Liver (tissue), 9 donors: ENCODE measurements around the gene GPR180. TPM values are rescaled to one million over a fixed set of nuclear protein-coding genes. Genes with fewer than 3 reads are reported as not detected.

Source experiments
- DNase-seq: peaks from one replicate; pipeline ENCODE4 v3.0.0-alpha.2; 2017; ENCODE audit warnings: low spot score
- H3K27ac ChIP-seq, 2 donors: one replicate each; pipeline ENCODE4 v1.7.0; 2013; ENCODE audit warnings: inconsistent platforms in 2 of 2, low read length in 2 of 2, control low read depth in 1 of 2, low read depth in 1 of 2, mild to moderate bottlenecking in 1 of 2
- H3K27me3 ChIP-seq, 4 donors: one replicate each; pipeline versions ENCODE4 v1.6.1 to v1.7.0; 2013; ENCODE audit warnings: low read length in 3 of 4, inconsistent platforms in 1 of 4, mild to moderate bottlenecking in 1 of 4, moderate library complexity in 1 of 4; ENCODE audit not compliant: control insufficient read depth in 4 of 4, insufficient read depth in 4 of 4
- H3K36me3 ChIP-seq, 4 donors: one replicate each; pipeline versions ENCODE4 v1.6.1 to v1.7.0; 2013; ENCODE audit warnings: low read length in 3 of 4, mild to moderate bottlenecking in 3 of 4, low read depth in 1 of 4, moderate library complexity in 1 of 4; ENCODE audit not compliant: control insufficient read depth in 4 of 4, insufficient read depth in 3 of 4
- H3K4me1 ChIP-seq, 4 donors: one replicate each; pipeline versions ENCODE4 v1.6.1 to v1.7.0; 2013; ENCODE audit warnings: low read length in 3 of 4, mild to moderate bottlenecking in 3 of 4, moderate library complexity in 1 of 4; ENCODE audit not compliant: control insufficient read depth in 4 of 4, insufficient read depth in 4 of 4
- H3K4me3 ChIP-seq, 3 donors: one replicate each; pipeline versions ENCODE4 v1.6.1 to v1.7.0; 2013; ENCODE audit warnings: low read length in 3 of 3, control low read depth in 1 of 3, low read depth in 1 of 3, mild to moderate bottlenecking in 1 of 3
- H3K9ac ChIP-seq, 2 donors: one replicate each; pipeline ENCODE4 v1.7.0; 2013; ENCODE audit warnings: low read length in 2 of 2, mild to moderate bottlenecking in 2 of 2, moderate library complexity in 2 of 2, control low read depth in 1 of 2, low read depth in 1 of 2
- H3K9me3 ChIP-seq, 4 donors: one replicate each; pipeline versions ENCODE4 v1.6.1 to v1.7.0; 2013; ENCODE audit warnings: low read length in 3 of 4; ENCODE audit not compliant: control insufficient read depth in 4 of 4
- ATF3 ChIP-seq: IDR thresholded peaks from 2 replicates; pipeline ENCODE4 v1.6.1; 2016; ENCODE audit warnings: antibody characterized with exemption
- EGR1 ChIP-seq, 2 donors: IDR thresholded peaks; 2 replicates each; pipeline ENCODE4 v1.6.1; 2016 to 2018; ENCODE audit warnings: antibody characterized with exemption in 2 of 2, low read depth in 2 of 2
- FOXA1 ChIP-seq: IDR thresholded peaks from 2 replicates; pipeline ENCODE4 v1.6.1; 2016; ENCODE audit warnings: antibody characterized with exemption
- GABPA ChIP-seq, 2 donors: IDR thresholded peaks in 1 of 2; conservative IDR thresholded peaks in 1 of 2; 2 replicates each; pipeline ENCODE4 v1.6.1; 2016; ENCODE audit warnings: antibody characterized with exemption in 2 of 2, mild to moderate bottlenecking in 1 of 2, moderate library complexity in 1 of 2
- HNF4A ChIP-seq, 2 donors: conservative IDR thresholded peaks; 2 replicates each; pipeline ENCODE4 v1.6.1; 2016; ENCODE audit warnings: antibody characterized with exemption in 2 of 2, mild to moderate bottlenecking in 2 of 2
- HNF4G ChIP-seq: IDR thresholded peaks from 2 replicates; pipeline ENCODE4 v1.6.1; 2016; ENCODE audit warnings: antibody characterized with exemption
- JUND ChIP-seq, 2 donors: IDR thresholded peaks; 2 replicates each; pipeline ENCODE4 v1.6.1; 2016; ENCODE audit warnings: antibody characterized with exemption in 2 of 2
- MAX ChIP-seq: IDR thresholded peaks from 2 replicates; pipeline ENCODE4 v1.6.1; 2016; ENCODE audit warnings: antibody characterized with exemption
- RAD21 ChIP-seq, 2 donors: IDR thresholded peaks; 2 replicates each; pipeline ENCODE4 v1.6.1; 2016; ENCODE audit warnings: antibody characterized with exemption in 2 of 2, mild to moderate bottlenecking in 2 of 2
- REST ChIP-seq: IDR thresholded peaks from 2 replicates; pipeline ENCODE4 v1.6.1; 2016; ENCODE audit warnings: antibody characterized with exemption, mild to moderate bottlenecking
- RXRA ChIP-seq, 2 donors: IDR thresholded peaks; 2 replicates each; pipeline ENCODE4 v1.6.1; 2017 to 2018; ENCODE audit warnings: antibody characterized with exemption in 2 of 2, mild to moderate bottlenecking in 1 of 2
- SP1 ChIP-seq: IDR thresholded peaks from 2 replicates; pipeline ENCODE4 v1.6.1; 2018; ENCODE audit warnings: antibody characterized with exemption, mild to moderate bottlenecking
- TAF1 ChIP-seq: conservative IDR thresholded peaks from 2 replicates; pipeline ENCODE4 v1.6.1; 2016; ENCODE audit warnings: antibody characterized with exemption, mild to moderate bottlenecking
- YY1 ChIP-seq: IDR thresholded peaks from 2 replicates; pipeline ENCODE4 v1.6.1; 2016; ENCODE audit warnings: antibody characterized with exemption, mild to moderate bottlenecking
- ZBTB33 ChIP-seq: IDR thresholded peaks from 2 replicates; pipeline ENCODE4 v1.6.1; 2016; ENCODE audit warnings: antibody characterized with exemption
- WGBS: extraction: QIAGEN DNeasy Blood & Tissue Kit; methylation state at CpG from one replicate; pipeline ENCODE4 v1.1.7; 2013; 5-methylcytosine and 5-hydroxymethylcytosine counted together
- polyA plus RNA-seq, 2 donors: library from polyadenylated mRNA; stranded (reverse) in 1 of 2; unstranded in 1 of 2; fragments of 200-250 nt in 1 of 2; fragments of >200 nt in 1 of 2; fragmentation: Nextera tagmentation in 1 of 2; extraction: Ambion mirVana in 1 of 2; gene quantifications; one replicate each; pipeline versions ENCODE4 v1.2.1 to v1.2.3, GENCODE V29; 2013 to 2015
- total RNA-seq, 2 donors: library from RNA; depleted of rRNA; stranded (reverse); fragments of >200 nt; gene quantifications; one replicate each; pipeline ENCODE4 v1.2.3, GENCODE V29; 2014
- donor health status: healthy.
- donor health status: healthy.
- donor health status: healthy.
- donor health status: healthy.
- donor health status: healthy.

Gene GPR180
- total and polyA plus RNA-seq, 4 donors: 2.1 to 8.3 (median 2.8) TPM

- no peak overlapping the region for H3K4me3 ChIP-seq
- no peak overlapping the region for H3K9ac ChIP-seq
- no peak for TF ChIP-seq TAF1
- TF ChIP-seq ZBTB33: no peak
- no peak for TF ChIP-seq RAD21 (IDR thresholded peaks at IDR 0.05)
- TF ChIP-seq FOXA1: no peak
- TF ChIP-seq MAX: no peak
- TF ChIP-seq HNF4A (conservative IDR thresholded peaks at IDR 0.05): no peak
- no peak for TF ChIP-seq HNF4G
- no peak for TF ChIP-seq ATF3
- TF ChIP-seq JUND (IDR thresholded peaks at IDR 0.05): no peak
- no peak for TF ChIP-seq GABPA (IDR thresholded peaks at IDR 0.05 in 1 of 2, conservative IDR thresholded peaks at IDR 0.05 in 1 of 2)
- TF ChIP-seq EGR1 (IDR thresholded peaks at IDR 0.05; ENCODE audit: low read depth in 2 of 2): no peak
- TF ChIP-seq RXRA (IDR thresholded peaks at IDR 0.05): no peak
- TF ChIP-seq YY1: no peak
- TF ChIP-seq SP1: no peak
- H3K27ac ChIP-seq: no peak overlapping the region
- H3K27me3 ChIP-seq: peaks cover 0 to 2% (median 1%) of the 10 kb centered on the region in 4 donors
- DNase-seq: no peak
- H3K9me3 ChIP-seq: no peaks in the 10 kb centered on the region
- H3K4me1 ChIP-seq: no peaks in the 10 kb centered on the region
- WGBS: 49% methylated on average over 5 of the region's 5 CpGs
- no peaks in the 10 kb centered on the region for H3K36me3 ChIP-seq
Measured at GRCh38 chr13:94661406-94661805, 59.7 kb downstream of the GPR180 start.

GRCh38 chr13:94662274-94662945 is 60.8 kb downstream of the GPR180 start:
- Histone ChIP-seq H3K4me3 (no peak overlapping the region), H3K9ac (no peak overlapping the region), H3K27ac (no peak overlapping the region), H3K36me3 (no peaks in the 10 kb centered on the region), H3K4me1 (no peaks in the 10 kb centered on the region), H3K27me3 (peaks cover 0 to 2% (median 1%) of the 10 kb centered on the region in 4 donors), H3K9me3 (no peaks in the 10 kb centered on the region)
- WGBS: 28% methylated on average over 12 of the region's 12 CpGs
- DNase-seq: peak; percentile 39
- TF ChIP-seq HNF4G: no peak
- TF ChIP-seq REST: no peak
- TF ChIP-seq RXRA (IDR thresholded peaks at IDR 0.05): no peak
- no peak for TF ChIP-seq GABPA (IDR thresholded peaks at IDR 0.05 in 1 of 2, conservative IDR thresholded peaks at IDR 0.05 in 1 of 2)
- no peak for TF ChIP-seq YY1
- TF ChIP-seq FOXA1: no peak
